Raji (cell line): Measurements from ENCODE around the gene ARID5B.

Source experiments
- POLR2A ChIP-seq: IDR thresholded peaks from 2 replicates; pipeline ENCODE4 v1.6.1; 2011; ENCODE audit warnings: low read depth, low read length, control low read depth; ENCODE audit not compliant: insufficient read depth

Gene ARID5B

GRCh38 chr10:61900829-61901792 is at the start of gene ARID5B:
Gene ARID5B (plus strand): TSS chr10:61901699. CDS start chr10:61901710, 11 bp downstream.
- TF ChIP-seq POLR2A = 0 out of 2 replicates have a peak, but pooled peaks have one; percentile 21

- TF ChIP-seq POLR2A = no peak
Observed at GRCh38 chr10:61852261-61852660, 49.2 kb upstream of the ARID5B start.

GRCh38 chr10:61855771-61856170 is 45.7 kb upstream of the ARID5B start:
- TF ChIP-seq POLR2A = no peak

- TF ChIP-seq POLR2A = no peak
Observed at GRCh38 chr10:61857746-61858145, 43.8 kb upstream of the ARID5B start.

- no peak for TF ChIP-seq POLR2A
Observed at GRCh38 chr10:61859786-61860185, 41.7 kb upstream of the ARID5B start.

GRCh38 chr10:61860964-61861758 is 40.3 kb upstream of the ARID5B start:
- no peak for TF ChIP-seq POLR2A

- no peak for TF ChIP-seq POLR2A
Observed at GRCh38 chr10:61863981-61864380, 37.5 kb upstream of the ARID5B start.

- no peak for TF ChIP-seq POLR2A
Observed at GRCh38 chr10:61866700-61867368, 34.7 kb upstream of the ARID5B start.

- TF ChIP-seq POLR2A = no peak
Observed at GRCh38 chr10:61869041-61869675, 32.3 kb upstream of the ARID5B start.

GRCh38 chr10:61869774-61870525 is 31.5 kb upstream of the ARID5B start:
- TF ChIP-seq POLR2A = no peak

GRCh38 chr10:61870526-61870895 is 31.0 kb upstream of the ARID5B start:
- TF ChIP-seq POLR2A = no peak

- no peak for TF ChIP-seq POLR2A
Observed at GRCh38 chr10:61871487-61871886, 30.0 kb upstream of the ARID5B start.

- no peak for TF ChIP-seq POLR2A
Observed at GRCh38 chr10:61877887-61878739, 23.4 kb upstream of the ARID5B start.
